ENCODE measurements around the gene MZB1.
"Not testable (repeated sequence)": the region's sequence is repeated elsewhere in the genome, so short reads cannot be mapped to it uniquely, and the experiment has no call there.

MZB1 gene

GRCh38 chr5:139413153-139413552 lies 23.4 kb upstream of the MZB1 start:
- DNase-seq (ENCODE audit: extremely low spot score), result no peak
- TF ChIP-seq CTCF (IDR thresholded peaks at IDR 0.05; ENCODE audit: control extremely low read depth, extremely low read depth, low read depth, missing control alignments), result no peak
- CTCF ChIA-PET, result interaction anchor here (1.2 to 18.1 kb wide), 3 partner anchors 24 to 219 kb away, joined by 3 to 504 read pairs (median 6); no protein-coding TSS in a partner anchor
- POLR2A ChIA-PET, result no interaction called here

- no peak for TF ChIP-seq CTCF (IDR thresholded peaks at IDR 0.05; ENCODE audit: control extremely low read depth, extremely low read depth, low read depth, missing control alignments)
- POLR2A ChIA-PET, result interaction anchor here (0.7 kb wide), 1 partner anchor 13 kb away, joined by 3 read pairs; no protein-coding TSS in a partner anchor
- no peak for DNase-seq (ENCODE audit: extremely low spot score)
- CTCF ChIA-PET, result interaction anchor here (0.9 to 18.1 kb wide), 9 partner anchors 9 to 279 kb away, joined by 3 to 504 read pairs (median 9); partner anchors contain the start of gene ECSCR
These were observed 21.5 kb upstream of the MZB1 start for GRCh38 chr5:139410993-139411828.

GRCh38 chr5:139410121-139410992 lies 20.6 kb upstream of the MZB1 start:
- no peak for TF ChIP-seq CTCF (IDR thresholded peaks at IDR 0.05; ENCODE audit: control extremely low read depth, extremely low read depth, low read depth, missing control alignments)
- no peak for DNase-seq (ENCODE audit: extremely low spot score)
- ChIA-PET POLR2A (interaction anchor here (0.7 kb wide), 1 partner anchor 14 kb away, joined by 3 read pairs; no protein-coding TSS in a partner anchor), CTCF (interaction anchor here (0.9 to 18.1 kb wide), 10 partner anchors 7 to 280 kb away, joined by 3 to 504 read pairs (median 8); partner anchors contain the start of gene ECSCR)

GRCh38 chr5:139409116-139409515 lies 19.4 kb upstream of the MZB1 start:
- DNase-seq (ENCODE audit: extremely low spot score); POLR2A ChIA-PET: not testable (repeated sequence)
- CTCF ChIA-PET, result interaction anchor here (1.1 to 18.1 kb wide), 4 partner anchors 9 to 108 kb away, joined by 4 to 504 read pairs (median 28); no protein-coding TSS in a partner anchor

GRCh38 chr5:139408191-139408590 lies 18.5 kb upstream of the MZB1 start:
- ChIA-PET POLR2A (no interaction called here), CTCF (interaction anchor here (2.0 to 3.8 kb wide), 3 partner anchors 12 to 29 kb away, joined by 4 to 34 read pairs (median 17); no protein-coding TSS in a partner anchor)
- no peak for DNase-seq (ENCODE audit: extremely low spot score)
- TF ChIP-seq CTCF (IDR thresholded peaks at IDR 0.05; ENCODE audit: control extremely low read depth, extremely low read depth, low read depth, missing control alignments), result no peak

- no peak for TF ChIP-seq CTCF (IDR thresholded peaks at IDR 0.05; ENCODE audit: control extremely low read depth, extremely low read depth, low read depth, missing control alignments)
- ChIA-PET CTCF (interaction anchor here (1.3 to 3.5 kb wide), 5 partner anchors 12 to 226 kb away, joined by 3 to 17 read pairs (median 5); no protein-coding TSS in a partner anchor), POLR2A (no interaction called here)
- DNase-seq (ENCODE audit: extremely low spot score), result peak; percentile 57
These were observed 17.8 kb upstream of the MZB1 start for GRCh38 chr5:139407517-139407916.
